ENCODE measurements around the gene KCTD18.

KCTD18 gene

DNA sequence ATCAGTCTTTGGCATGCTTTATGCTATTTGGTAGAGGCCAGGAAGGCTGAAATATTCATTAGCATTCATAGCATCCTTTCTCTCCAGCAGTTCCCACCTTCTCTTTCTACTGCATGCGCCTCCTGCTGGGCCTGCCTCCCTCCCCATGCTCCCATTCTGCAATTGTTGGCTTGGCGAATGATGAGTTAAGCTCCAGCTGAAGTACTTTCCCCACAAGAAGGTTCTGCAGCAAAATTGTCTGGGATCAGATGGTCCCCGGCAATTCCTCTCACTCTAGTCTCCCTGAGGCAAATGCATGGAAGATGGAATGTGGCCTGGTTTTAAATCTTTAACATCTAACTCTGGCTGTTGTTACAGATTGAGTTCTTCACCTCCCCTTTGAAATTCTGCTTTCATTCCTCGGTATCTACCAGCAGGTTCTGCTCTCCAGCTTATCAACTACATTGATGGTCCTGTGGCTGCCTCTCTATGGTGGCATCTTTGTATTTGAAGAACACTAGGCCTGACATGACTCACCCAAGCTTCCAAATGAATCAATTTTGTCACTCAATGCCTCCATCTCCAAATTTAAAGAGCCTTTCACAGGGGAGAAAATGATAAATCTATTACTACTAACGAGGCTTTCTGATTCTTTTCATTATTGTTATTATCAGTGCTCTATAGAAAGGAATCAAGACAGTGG lies 55.9 kb downstream of the KCTD18 start:
- no peak for DNase-seq

DNA sequence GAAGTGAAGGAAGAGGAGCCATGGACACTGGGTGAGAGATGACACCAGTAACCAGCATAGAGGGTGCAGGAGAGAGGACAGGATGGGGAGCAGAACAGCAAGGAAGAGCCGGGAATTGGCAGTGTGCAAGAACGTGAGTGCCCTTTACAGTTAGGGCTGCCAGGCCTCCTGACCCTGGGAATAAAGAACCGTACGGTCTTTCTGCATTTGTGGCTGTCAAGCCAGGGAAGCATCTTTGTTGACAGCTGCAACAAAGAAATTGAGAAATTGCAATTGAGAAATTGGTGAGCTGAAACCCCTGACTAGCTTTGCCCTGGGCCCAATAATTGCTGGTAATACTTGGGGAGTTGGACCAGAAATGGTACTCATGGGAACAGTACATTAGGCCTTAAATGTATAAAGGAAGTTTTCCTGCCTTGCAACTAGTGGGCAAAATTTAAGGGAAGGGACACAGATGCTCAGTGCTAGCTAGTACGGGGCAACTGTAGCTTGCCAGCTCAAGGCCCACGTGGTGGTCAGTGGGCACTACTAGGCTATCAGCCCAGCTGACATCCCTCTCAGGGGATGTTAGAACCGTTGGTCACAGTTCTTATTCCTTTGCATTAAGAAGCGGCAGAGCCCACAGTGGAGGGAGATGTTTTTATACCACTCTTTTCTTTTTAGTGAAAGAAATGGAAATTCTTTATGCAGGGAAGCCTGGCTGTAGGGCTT lies 56.6 kb downstream of the KCTD18 start:
- DNase-seq = no peak

DNA sequence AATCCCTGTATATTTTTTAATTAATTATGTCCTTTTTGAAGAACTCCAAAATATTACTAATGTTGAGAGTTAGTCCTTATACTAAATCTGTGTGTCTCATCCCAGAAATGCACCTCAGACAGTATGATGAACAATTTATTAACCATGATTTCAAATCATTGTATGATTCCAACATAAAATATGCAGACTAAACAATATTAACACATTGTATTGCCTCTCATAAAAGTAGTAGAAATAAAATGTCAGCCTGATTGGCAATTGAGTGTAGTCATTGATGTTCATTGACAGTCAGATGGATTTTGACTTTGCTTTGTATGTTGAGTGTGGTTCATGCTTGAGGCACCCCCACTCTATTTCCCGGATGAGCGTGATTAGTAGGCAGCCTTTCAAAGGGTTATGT lies 57.5 kb downstream of the KCTD18 start:
- no peak for DNase-seq

DNA sequence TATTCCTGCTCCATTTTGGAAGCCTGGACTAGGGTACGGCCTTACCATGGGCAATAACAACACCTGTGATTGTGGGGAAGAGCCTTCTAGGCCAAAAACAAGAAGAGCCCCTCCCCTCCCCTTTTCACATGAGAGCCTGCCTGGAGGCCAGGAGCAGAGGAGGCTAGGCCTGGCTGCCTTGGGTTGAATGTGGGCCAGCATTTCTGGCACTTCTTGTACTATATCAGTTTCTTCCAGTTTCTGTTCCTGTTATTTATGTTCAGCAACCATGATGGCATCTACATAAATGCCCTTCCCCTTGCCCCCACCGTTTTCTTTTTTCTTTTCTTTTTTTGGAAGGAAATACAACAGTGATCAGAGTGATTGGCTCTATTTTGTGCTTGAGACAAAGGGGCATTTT lies 58.4 kb downstream of the KCTD18 start:
- no peak for DNase-seq

DNA sequence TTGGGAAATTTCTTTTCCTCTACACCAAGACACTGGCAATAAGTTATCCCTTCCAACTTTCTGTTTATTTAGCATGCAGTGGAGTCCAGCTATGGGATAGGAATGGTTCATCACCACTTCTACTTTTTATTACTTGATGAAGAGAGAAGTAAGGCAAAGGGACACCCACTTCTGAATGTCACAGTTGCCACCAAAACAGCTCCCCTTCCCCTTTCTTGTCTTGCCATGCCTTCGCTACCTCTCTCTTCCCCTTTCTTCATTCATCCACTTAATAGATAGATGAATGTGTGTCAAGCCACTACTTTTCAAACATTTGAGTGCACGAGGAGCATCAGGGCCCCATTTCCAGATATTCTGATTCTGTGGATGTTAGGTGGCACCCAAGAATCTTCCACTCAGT lies 59.6 kb downstream of the KCTD18 start:
- no peak for DNase-seq

DNA sequence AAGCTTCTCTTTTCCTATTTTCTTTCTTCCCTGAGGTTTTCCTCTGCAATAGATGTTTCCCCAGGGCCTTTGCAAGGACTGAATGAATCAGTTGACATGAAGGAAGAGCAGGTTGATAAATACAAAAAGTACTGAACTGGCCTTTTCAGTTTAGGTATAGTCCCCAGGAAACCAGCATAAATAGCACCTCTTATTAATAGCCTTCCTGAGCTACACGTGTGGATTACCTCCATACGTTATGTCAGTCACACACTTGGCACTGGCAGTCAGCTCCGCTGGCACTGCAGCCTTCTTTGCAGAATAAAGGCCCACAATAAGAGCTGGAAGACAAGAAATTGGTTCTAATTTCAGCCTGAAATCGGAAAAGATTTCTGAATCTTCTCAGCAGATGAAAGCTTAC lies 60.7 kb downstream of the KCTD18 start:
- DNase-seq = no peak

DNA sequence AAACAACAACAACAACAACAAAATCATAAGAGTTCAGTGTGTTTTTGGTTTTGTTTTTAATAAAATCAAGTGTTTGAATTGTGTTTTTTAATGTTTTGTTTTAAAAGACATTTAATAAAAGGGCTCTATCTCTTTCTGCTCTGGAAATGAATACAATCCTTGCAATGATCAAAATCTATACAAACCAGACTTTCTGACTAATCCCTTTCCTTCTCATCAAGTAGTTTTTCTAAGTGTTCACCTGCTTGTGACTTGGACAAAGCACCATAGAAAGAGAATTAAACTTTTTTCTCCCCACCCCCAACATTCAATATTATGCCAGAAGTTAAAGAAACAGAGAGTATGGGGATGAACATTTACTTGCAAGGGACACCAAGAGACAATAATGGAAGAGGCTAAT lies 61.4 kb downstream of the KCTD18 start:
- no peak for DNase-seq

DNA sequence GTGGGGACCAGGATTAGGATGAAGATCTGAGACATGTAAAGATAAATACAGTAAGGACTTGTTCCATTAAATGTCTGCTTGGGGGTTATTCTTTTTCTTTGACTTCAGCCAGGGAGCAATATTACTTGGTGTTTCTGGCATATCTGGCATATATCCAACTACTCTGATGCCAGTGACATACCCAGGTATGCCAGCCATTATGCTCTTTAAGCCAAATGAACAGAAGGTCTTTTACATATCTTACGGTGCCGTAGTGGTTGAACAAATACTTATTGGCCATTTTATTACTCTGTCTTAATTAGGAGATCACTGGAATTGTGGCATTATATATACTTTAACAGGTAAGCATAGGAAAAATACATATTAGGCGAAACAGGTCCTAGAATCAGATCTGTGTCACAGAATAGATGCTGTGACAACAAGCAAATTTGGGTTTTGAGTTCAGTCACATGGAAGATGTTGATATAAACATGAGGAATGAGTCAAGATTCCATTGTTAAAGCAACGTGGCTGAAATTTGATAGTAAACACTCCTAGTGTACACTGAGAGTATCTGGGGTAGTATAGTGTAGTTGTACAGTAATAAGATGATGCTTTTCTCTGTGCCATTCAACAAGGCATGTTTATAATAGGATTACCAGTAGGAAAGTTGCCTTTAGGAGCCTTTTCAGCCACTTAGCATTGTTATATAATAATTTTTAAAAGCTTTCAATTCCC lies 62.6 kb downstream of the KCTD18 start:
- no peak for DNase-seq

DNA sequence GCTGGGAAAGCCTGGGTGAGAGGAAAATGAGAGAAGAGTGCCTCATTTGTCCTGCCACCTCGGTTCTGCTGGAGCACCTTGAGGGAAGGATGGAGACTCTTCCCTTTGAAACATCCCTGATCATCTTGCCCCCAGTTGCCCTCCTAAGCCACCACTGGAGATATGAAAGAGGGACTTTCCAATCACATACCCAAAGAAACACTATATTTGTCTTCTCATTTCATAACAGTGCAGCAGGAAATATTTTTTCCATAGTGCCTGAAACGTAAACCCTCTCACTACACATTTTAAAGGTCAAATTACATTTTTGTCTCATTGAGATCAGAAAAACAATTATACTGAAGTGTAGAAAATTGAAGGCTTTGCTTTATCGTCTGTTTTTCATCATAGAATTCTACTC lies 63.3 kb downstream of the KCTD18 start:
- no peak for DNase-seq

DNA sequence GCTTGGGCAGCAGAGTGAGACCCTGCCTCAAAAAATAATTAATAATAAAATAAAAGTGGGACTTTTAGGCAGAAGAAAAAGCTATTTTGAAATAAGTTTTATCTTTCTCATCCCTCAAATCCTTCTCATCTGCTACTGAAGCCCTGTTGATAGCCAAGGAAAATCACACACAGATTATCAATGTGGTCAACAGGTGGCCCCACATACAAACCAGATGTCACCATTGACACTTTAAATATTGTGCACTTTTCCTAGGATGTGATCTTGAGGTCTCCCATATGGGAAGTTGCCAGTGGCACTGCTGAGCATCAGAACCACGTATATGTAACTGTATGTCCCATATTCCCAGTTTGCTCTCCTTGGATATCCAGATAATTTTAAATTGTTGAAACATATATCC lies 64.6 kb downstream of the KCTD18 start:
- no peak for DNase-seq

DNA sequence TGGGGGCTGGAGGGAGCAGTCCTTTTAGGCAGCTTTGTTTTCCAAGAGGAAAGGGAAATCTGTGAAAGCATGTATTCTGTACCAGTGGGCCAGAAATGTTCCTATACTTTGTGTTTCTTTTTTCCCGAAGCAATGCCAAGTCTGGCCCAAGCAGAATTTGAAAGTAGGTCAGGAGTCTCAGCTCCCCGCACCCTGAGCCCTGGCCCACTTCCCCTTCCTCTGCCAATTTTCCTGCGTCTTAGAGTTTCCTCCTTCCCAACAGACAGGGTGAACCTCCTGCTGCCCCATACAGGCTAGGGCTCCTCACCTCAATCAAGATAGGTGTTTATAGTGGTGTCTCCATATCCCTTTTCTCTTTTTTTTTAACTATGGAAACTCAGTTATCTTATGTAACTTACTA lies 65.3 kb downstream of the KCTD18 start:
- no peak for DNase-seq

DNA sequence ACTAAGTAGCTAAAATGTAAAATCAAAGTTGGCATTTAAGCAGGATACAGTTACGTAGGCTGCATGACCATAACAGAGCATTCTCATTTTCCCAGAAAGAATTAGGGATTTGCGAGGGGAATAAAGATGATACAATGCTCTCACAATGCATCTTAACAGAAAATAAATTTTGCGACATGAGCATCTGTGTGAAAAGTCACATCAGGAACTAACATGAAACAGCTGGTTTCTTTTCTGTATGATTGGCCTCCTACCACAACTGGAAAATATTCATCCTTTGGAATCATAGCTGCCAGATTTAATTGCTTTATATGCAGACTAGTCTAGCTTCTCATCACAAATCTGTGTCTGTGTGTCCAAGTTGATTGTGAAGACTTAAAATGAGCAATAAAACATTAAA lies 66.0 kb downstream of the KCTD18 start:
- no peak for DNase-seq

DNA sequence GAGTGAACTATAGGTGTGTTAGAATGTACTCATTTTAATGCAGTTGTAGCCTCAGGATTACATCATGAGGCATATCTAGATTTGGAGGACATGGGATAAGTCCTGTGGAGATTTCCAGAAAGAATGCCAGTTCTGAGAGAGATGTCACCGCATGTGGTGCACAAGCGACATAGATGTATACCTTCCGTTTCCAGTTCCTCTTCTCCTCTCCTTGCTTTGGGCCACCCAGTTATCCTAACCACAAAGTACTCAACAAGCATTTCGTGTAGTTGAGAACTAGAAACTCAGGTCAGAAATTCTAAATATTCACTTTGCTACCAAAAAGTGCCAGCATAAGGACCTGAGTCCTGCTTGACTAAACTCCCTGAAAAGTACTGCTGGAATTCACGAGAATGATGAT lies 66.5 kb downstream of the KCTD18 start:
- DNase-seq = no peak

DNA sequence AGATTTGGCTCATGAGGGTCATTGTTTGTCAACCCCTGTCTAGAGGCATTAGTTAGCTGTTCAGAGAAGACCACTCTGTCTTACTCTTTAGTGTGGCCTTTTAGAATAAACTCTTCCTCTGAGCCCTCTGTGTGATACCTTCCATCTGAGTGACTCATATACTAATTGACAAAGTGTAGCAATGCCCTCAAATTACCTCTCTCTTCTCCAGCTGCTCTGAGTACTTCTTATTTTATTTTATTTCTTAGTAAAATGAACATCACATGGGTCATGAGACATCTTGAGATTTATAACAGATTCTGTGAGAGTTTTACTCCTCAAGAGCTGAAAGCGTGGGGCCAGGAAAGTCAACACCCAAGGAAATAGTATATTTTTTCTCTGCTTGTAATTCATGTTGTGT lies 67.4 kb downstream of the KCTD18 start:
- DNase-seq = no peak

DNA sequence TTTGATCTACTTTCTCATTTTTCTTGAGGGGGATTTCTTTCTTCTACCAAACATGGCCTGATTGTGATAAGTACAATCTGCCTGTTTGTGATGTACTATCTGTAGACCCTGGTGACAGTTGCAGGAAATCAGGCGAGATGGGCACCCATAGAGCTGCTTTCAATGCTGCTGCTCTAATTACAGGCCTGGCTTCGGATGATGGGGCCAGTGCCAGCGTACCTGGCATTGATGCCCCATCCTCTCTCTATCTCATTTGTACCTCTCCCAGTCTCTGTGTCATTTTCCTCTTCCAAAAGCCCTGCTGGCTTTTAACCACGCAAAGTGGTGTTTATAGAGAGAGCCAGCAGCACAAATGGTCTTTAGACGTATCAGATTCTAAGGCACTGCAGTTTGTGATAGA lies 69.9 kb downstream of the KCTD18 start:
- no peak for DNase-seq

Measured in AML-193 (cell line).